Airway epithelial cell (primary cell): ENCODE measurements around the gene CPS1. TPM values are rescaled to one million over a fixed set of nuclear protein-coding genes. Genes with fewer than 3 reads are reported as not detected.

ENCODE experiments used
- total RNA-seq: library from RNA; depleted of rRNA; stranded (reverse); fragments of >200 nt; gene quantifications from 2 replicates; pipeline ENCODE4 v1.2.3, GENCODE V29; 2015

CPS1 gene
- 10.8 TPM in 2 replicates for total RNA-seq

GRCh38 chr2:210556329-210556980 is at the start of gene CPS1:
CPS1 (plus strand) TSS chr2:210556599; CDS start chr2:210556734, 135 bp downstream.

Other genes starting within 250 kb of the CPS1 start
- not detected in 2 replicates for gene MYL1, start 241.4 kb upstream of the CPS1 start, total RNA-seq
- 28.1 and 34.3 TPM in 2 replicates for gene LANCL1, start 79.8 kb upstream of the CPS1 start, total RNA-seq